HG03521 (cell line): ENCODE results near the gene FMN1.

Source experiments
- ATAC-seq: cut with Tn5 transposase; IDR thresholded peaks from one replicate; pipeline ENCODE4 v1.9.1; 2021; ENCODE audit warnings: mild to moderate bottlenecking, moderate library complexity; ENCODE audit not compliant: unreplicated experiment

The FMN1 gene

GRCh38 chr15:32802286-32802936, 392.1 kb downstream of the FMN1 start:
- no peak for ATAC-seq

GRCh38 chr15:32799936-32800535, 394.5 kb downstream of the FMN1 start:
- no peak for ATAC-seq

- no peak for ATAC-seq
These were observed 397.7 kb downstream of the FMN1 start for GRCh38 chr15:32796856-32797255.

- ATAC-seq, result no peak
These were observed 399.5 kb downstream of the FMN1 start for GRCh38 chr15:32794973-32795372.

- no peak for ATAC-seq
These were observed 402.1 kb downstream of the FMN1 start for GRCh38 chr15:32792436-32792835.

GRCh38 chr15:32790352-32790999, 404.0 kb downstream of the FMN1 start:
- ATAC-seq, result no peak

GRCh38 chr15:32787949-32788348, 406.6 kb downstream of the FMN1 start:
- ATAC-seq, result no peak

- no peak for ATAC-seq
These were observed 407.6 kb downstream of the FMN1 start for GRCh38 chr15:32786906-32787305.

- ATAC-seq, result no peak
These were observed 409.9 kb downstream of the FMN1 start for GRCh38 chr15:32784581-32784980.

GRCh38 chr15:32781781-32782180, 412.7 kb downstream of the FMN1 start:
- ATAC-seq, result no peak

GRCh38 chr15:32778391-32779176, 415.9 kb downstream of the FMN1 start:
- ATAC-seq, result no peak

GRCh38 chr15:32775103-32775502, 419.4 kb downstream of the FMN1 start:
- ATAC-seq, result no peak

- ATAC-seq, result no peak
These were observed 420.5 kb downstream of the FMN1 start for GRCh38 chr15:32774022-32774421.

- ATAC-seq, result no peak
These were observed 427.3 kb downstream of the FMN1 start for GRCh38 chr15:32767236-32767635.

GRCh38 chr15:32766101-32766500, 428.4 kb downstream of the FMN1 start:
- ATAC-seq, result no peak

GRCh38 chr15:32765236-32765635, 429.3 kb downstream of the FMN1 start:
- ATAC-seq, result no peak

- ATAC-seq, result no peak
These were observed 431.2 kb downstream of the FMN1 start for GRCh38 chr15:32763295-32763694.

GRCh38 chr15:32757426-32757825, 437.1 kb downstream of the FMN1 start:
- no peak for ATAC-seq

- ATAC-seq, result no peak
These were observed 443.5 kb downstream of the FMN1 start for GRCh38 chr15:32750979-32751378.

GRCh38 chr15:32747921-32748342, 446.6 kb downstream of the FMN1 start:
- ATAC-seq, result no peak

GRCh38 chr15:32746116-32746857, 448.2 kb downstream of the FMN1 start:
- ATAC-seq, result no peak
